SK-N-MC (cell line): ENCODE measurements around the gene MRFAP1.

Experiments used
- EZH2 ChIP-seq: fragments of 200-600 bp; sonication (generic); IDR thresholded peaks from one replicate; pipeline ENCODE4 v1.6.1; 2017; ENCODE audit warnings: antibody characterized with exemption
- POLR2AphosphoS5 ChIP-seq: IDR thresholded peaks from 2 replicates; pipeline ENCODE4 v1.6.1; 2012; ENCODE audit warnings: mild to moderate bottlenecking, low read depth, low read length, borderline replicate concordance

- TF ChIP-seq EZH2 (no peak), POLR2AphosphoS5 (no peak)
These were observed 40.7 kb downstream of the MRFAP1 start for GRCh38 chr4:6681191-6681590.
